GM23338 (cell line): ENCODE data around the gene ABHD16A. TPM values are rescaled to one million over a fixed set of nuclear protein-coding genes. Genes with fewer than 3 reads are reported as not detected.

Experiments
- ATAC-seq: fragments of 200-7000 bp; cut with Tn5 transposase; 3 replicates; pipeline ENCODE4 v1.9.1; 2020
- DNase-seq: peaks from one replicate; pipeline ENCODE4 v3.0.0-alpha.2; 2015; ENCODE audit warnings: low spot score
- H2AFZ ChIP-seq: fragments of 200-600 bp; sonication (generic); 2 replicates; pipeline ENCODE4 v1.8.0; 2016; ENCODE audit warnings: antibody characterized with exemption, mild to moderate bottlenecking, moderate library complexity
- H3F3A ChIP-seq: fragments of 200-600 bp; sonication (generic); replicated peaks from 2 replicates; pipeline ENCODE4 v1.8.0; 2017; ENCODE audit warnings: antibody characterized with exemption, mixed run types, low read depth
- H3K27ac ChIP-seq: fragments of 200-600 bp; sonication (generic); 2 replicates; pipeline ENCODE4 v1.6.1; 2016; ENCODE audit warnings: low read depth
- H3K27me3 ChIP-seq: fragments of 200-600 bp; sonication (generic); 2 replicates; pipeline ENCODE4 v1.8.0; 2016; ENCODE audit warnings: mild to moderate bottlenecking, mixed run types, moderate library complexity; ENCODE audit not compliant: insufficient read depth
- H3K36me3 ChIP-seq: fragments of 200-600 bp; sonication (generic); 2 replicates; pipeline ENCODE4 v1.8.0; 2016; ENCODE audit warnings: mild to moderate bottlenecking; ENCODE audit not compliant: insufficient read depth
- H3K4me1 ChIP-seq: fragments of 200-600 bp; sonication (generic); 2 replicates; pipeline ENCODE4 v1.8.0; 2016; ENCODE audit warnings: mild to moderate bottlenecking, moderate library complexity; ENCODE audit not compliant: insufficient read depth
- H3K4me2 ChIP-seq: fragments of 200-600 bp; sonication (generic); 2 replicates; pipeline ENCODE4 v1.7.1; 2017; ENCODE audit warnings: mixed run types
- H3K4me3 ChIP-seq: fragments of 200-600 bp; sonication (generic); 2 replicates; pipeline ENCODE4 v1.6.1; 2016; ENCODE audit warnings: mixed run types
- H3K79me2 ChIP-seq: fragments of 200-600 bp; sonication (generic); replicated peaks from 2 replicates; pipeline ENCODE4 v1.8.0; 2017; ENCODE audit warnings: mild to moderate bottlenecking; ENCODE audit not compliant: insufficient read depth
- H3K9me2 ChIP-seq: fragments of 200-600 bp; sonication (generic); 2 replicates; pipeline ENCODE4 v1.8.0; 2017; ENCODE audit not compliant: insufficient read depth
- H4K20me1 ChIP-seq: fragments of 200-600 bp; sonication (generic); replicated peaks from 2 replicates; pipeline ENCODE4 v1.8.0; 2017; ENCODE audit warnings: mild to moderate bottlenecking; ENCODE audit not compliant: insufficient read depth
- H3K27ac Mint-ChIP-seq: 2 replicates; pipeline ENCODE4 v1.8.0; 2020; ENCODE audit warnings: inconsistent platforms, mild to moderate bottlenecking, moderate library complexity, mixed read lengths
- H3K27me3 Mint-ChIP-seq: 3 replicates; pipeline ENCODE4 v1.8.0; 2022; ENCODE audit warnings: low read depth, mild to moderate bottlenecking, moderate library complexity, mixed read lengths, inconsistent platforms; ENCODE audit not compliant: insufficient read depth, poor library complexity
- H3K36me3 Mint-ChIP-seq: 3 replicates; pipeline ENCODE4 v1.8.0; 2021; ENCODE audit warnings: low read depth, mild to moderate bottlenecking, inconsistent platforms, moderate library complexity, mixed read lengths
- H3K4me1 Mint-ChIP-seq: 3 replicates; pipeline ENCODE4 v1.8.0; 2020; ENCODE audit warnings: mild to moderate bottlenecking, inconsistent platforms, mixed read lengths
- H3K4me3 Mint-ChIP-seq: 3 replicates; pipeline ENCODE4 v1.8.0; 2021; ENCODE audit warnings: moderate library complexity, mild to moderate bottlenecking, inconsistent platforms, mixed read lengths
- H3K9me3 Mint-ChIP-seq: 3 replicates; pipeline ENCODE4 v1.8.0; 2020; ENCODE audit warnings: moderate library complexity, mild to moderate bottlenecking, inconsistent platforms, mixed read lengths
- CREB1 ChIP-seq: fragments of 250-450 bp; sonication (Bioruptor Pico); IDR thresholded peaks from 2 replicates; pipeline ENCODE4 v1.5.0; 2020; ENCODE audit warnings: low read depth, mild to moderate bottlenecking, moderate library complexity
- EZH2 ChIP-seq: fragments of 200-600 bp; sonication (generic); IDR thresholded peaks from one replicate; pipeline ENCODE4 v1.8.0; 2017; ENCODE audit warnings: antibody characterized with exemption, mild to moderate bottlenecking, low read depth; ENCODE audit not compliant: unreplicated experiment
- EZH2phosphoT487 ChIP-seq: fragments of 200-600 bp; sonication (generic); IDR thresholded peaks from one replicate; pipeline ENCODE4 v1.8.1; 2018; ENCODE audit warnings: antibody characterized with exemption; ENCODE audit not compliant: unreplicated experiment
- NANOG ChIP-seq: IDR thresholded peaks from 2 replicates; pipeline ENCODE4 v1.6.1; 2016; ENCODE audit warnings: antibody characterized with exemption, borderline replicate concordance
- ZNF114 ChIP-seq: fragments of 250-450 bp; sonication (Bioruptor Pico); IDR thresholded peaks from 2 replicates; pipeline ENCODE4 v1.5.0; 2020; ENCODE audit warnings: mild to moderate bottlenecking, moderate library complexity
- polyA plus RNA-seq: library from polyadenylated mRNA; unstranded; fragments of >200 nt; fragmentation: Nextera tagmentation; extraction: Ambion mirVana; gene quantifications from 2 replicates; pipeline ENCODE4 v1.2.1, GENCODE V29; 2016
- total RNA-seq: library from RNA; depleted of rRNA; stranded (reverse); fragments of >200 nt; shearing (Covaris generic); gene quantifications from 2 replicates; pipeline ENCODE4 v1.2.3, GENCODE V29; 2014
- TF ChIP-seq, protein P1 (sequence below), 2 experiments: fragments of 200-600 bp in 1 of 2; sonication (generic) in 1 of 2; conservative IDR thresholded peaks; 2 replicates each; pipeline versions ENCODE4 v1.5.1 to v1.6.1; 2016 to 2017; ENCODE audit warnings: antibody characterized with exemption in 2 of 2, low read depth in 2 of 2, mild to moderate bottlenecking in 2 of 2, moderate library complexity in 1 of 2
- TF ChIP-seq, protein P2 (sequence below): IDR thresholded peaks from one replicate; pipeline ENCODE4 v1.6.1; 2018; ENCODE audit warnings: antibody characterized with exemption; ENCODE audit not compliant: unreplicated experiment
- TF ChIP-seq, protein P3 (sequence below): fragments of 250-450 bp; sonication (Bioruptor Pico); IDR thresholded peaks from 2 replicates; pipeline ENCODE4 v1.5.0; 2020; ENCODE audit warnings: mild to moderate bottlenecking, moderate library complexity

Gene ABHD16A
- total and polyA plus RNA-seq, 2 experiments from 2014 or later: 26.9 to 37.0 TPM

DNA sequence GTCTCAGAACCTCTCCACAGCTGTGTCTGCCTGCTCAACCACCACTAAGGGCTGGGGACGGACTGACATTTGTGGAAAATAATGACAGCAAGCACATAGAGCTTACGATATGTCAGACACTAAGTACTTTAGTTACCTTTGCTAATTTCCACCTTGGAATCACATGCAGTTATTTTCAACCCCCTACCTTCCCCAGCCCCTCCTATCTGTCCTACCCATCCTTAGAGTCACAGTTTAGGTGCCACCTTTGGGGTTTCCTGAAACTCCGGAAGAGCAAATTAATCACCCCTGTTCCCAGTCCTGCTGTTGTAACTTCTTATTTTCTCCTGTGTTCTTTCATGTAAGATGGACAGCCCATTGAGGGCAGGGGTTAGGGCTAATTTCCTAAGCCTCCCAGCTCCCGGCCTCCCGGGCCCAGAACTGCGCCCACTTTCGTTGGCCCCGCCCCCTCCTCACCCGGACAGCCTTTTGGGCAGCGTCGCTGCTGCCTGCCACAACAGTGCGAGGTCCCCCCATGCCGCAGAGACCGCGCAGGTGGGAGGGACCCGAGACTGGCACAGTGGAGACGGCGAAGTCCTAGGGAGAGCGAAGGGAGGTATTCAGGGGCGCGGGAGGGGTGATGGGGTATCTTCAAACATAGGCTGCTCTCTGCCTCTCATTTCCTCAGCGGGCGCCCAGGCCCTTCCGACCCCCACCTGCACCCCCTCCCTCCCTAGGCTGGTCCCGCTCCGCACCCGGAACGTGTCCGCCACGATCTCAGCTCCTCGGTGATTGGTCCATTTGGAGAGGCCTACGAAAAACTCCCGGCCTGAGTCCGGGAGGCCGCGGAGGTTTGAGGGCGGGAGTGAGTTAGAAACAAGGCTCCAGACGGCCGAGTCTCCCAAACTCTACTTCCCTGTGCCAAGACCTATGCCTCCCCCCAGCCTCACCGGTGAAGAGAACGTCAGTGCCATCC lies 24.9 kb upstream of the ABHD16A start:
- peaks cover 2% of the 10 kb centered on the region; the same call in 1 of the 2 replicates for H4K20me1 ChIP-seq
- no peak overlapping the region for H3K27ac ChIP-seq
- Mint-ChIP-seq H3K4me3 (peak overlapping the region; percentile 93), H3K27me3 (peaks cover 22% of the 10 kb centered on the region), H3K36me3 (peaks cover 49% of the 10 kb centered on the region), H3K27ac (no peak overlapping the region), H3K4me1 (peaks cover 19% of the 10 kb centered on the region; the same call in 2 of the 3 replicates), H3K9me3 (no peaks in the 10 kb centered on the region; the same call in 2 of the 3 replicates)
- no peak for ATAC-seq
- no peaks in the 10 kb centered on the region for H3K9me2 ChIP-seq
- peak overlapping the region; percentile 98 for H3K4me2 ChIP-seq
- H3F3A ChIP-seq: peaks cover 23% of the 10 kb centered on the region
- H3K36me3 ChIP-seq: peaks cover 19% of the 10 kb centered on the region
- H2AFZ ChIP-seq: no peak overlapping the region
- H3K27me3 ChIP-seq: peaks cover 8% of the 10 kb centered on the region; the same call in 1 of the 2 replicates
- no peak for DNase-seq
- peaks cover 14% of the 10 kb centered on the region; the same call in 1 of the 2 replicates for H3K4me1 ChIP-seq
- H3K4me3 ChIP-seq: peak overlapping the region; percentile 99
- no peaks in the 10 kb centered on the region for H3K79me2 ChIP-seq
- TF ChIP-seq, protein P1, sequence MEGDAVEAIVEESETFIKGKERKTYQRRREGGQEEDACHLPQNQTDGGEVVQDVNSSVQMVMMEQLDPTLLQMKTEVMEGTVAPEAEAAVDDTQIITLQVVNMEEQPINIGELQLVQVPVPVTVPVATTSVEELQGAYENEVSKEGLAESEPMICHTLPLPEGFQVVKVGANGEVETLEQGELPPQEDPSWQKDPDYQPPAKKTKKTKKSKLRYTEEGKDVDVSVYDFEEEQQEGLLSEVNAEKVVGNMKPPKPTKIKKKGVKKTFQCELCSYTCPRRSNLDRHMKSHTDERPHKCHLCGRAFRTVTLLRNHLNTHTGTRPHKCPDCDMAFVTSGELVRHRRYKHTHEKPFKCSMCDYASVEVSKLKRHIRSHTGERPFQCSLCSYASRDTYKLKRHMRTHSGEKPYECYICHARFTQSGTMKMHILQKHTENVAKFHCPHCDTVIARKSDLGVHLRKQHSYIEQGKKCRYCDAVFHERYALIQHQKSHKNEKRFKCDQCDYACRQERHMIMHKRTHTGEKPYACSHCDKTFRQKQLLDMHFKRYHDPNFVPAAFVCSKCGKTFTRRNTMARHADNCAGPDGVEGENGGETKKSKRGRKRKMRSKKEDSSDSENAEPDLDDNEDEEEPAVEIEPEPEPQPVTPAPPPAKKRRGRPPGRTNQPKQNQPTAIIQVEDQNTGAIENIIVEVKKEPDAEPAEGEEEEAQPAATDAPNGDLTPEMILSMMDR (conservative IDR thresholded peaks at IDR 0.05; ENCODE audit: low read depth in 2 of 2): no peak
- no peak for TF ChIP-seq EZH2phosphoT487
- TF ChIP-seq ZNF114 (CRISPR knock-in tag): no peak
- no peak for TF ChIP-seq EZH2
- TF ChIP-seq, protein P2, sequence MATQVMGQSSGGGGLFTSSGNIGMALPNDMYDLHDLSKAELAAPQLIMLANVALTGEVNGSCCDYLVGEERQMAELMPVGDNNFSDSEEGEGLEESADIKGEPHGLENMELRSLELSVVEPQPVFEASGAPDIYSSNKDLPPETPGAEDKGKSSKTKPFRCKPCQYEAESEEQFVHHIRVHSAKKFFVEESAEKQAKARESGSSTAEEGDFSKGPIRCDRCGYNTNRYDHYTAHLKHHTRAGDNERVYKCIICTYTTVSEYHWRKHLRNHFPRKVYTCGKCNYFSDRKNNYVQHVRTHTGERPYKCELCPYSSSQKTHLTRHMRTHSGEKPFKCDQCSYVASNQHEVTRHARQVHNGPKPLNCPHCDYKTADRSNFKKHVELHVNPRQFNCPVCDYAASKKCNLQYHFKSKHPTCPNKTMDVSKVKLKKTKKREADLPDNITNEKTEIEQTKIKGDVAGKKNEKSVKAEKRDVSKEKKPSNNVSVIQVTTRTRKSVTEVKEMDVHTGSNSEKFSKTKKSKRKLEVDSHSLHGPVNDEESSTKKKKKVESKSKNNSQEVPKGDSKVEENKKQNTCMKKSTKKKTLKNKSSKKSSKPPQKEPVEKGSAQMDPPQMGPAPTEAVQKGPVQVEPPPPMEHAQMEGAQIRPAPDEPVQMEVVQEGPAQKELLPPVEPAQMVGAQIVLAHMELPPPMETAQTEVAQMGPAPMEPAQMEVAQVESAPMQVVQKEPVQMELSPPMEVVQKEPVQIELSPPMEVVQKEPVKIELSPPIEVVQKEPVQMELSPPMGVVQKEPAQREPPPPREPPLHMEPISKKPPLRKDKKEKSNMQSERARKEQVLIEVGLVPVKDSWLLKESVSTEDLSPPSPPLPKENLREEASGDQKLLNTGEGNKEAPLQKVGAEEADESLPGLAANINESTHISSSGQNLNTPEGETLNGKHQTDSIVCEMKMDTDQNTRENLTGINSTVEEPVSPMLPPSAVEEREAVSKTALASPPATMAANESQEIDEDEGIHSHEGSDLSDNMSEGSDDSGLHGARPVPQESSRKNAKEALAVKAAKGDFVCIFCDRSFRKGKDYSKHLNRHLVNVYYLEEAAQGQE: no peak
- no peak for TF ChIP-seq CREB1 (CRISPR knock-in tag)
- TF ChIP-seq, protein P3, sequence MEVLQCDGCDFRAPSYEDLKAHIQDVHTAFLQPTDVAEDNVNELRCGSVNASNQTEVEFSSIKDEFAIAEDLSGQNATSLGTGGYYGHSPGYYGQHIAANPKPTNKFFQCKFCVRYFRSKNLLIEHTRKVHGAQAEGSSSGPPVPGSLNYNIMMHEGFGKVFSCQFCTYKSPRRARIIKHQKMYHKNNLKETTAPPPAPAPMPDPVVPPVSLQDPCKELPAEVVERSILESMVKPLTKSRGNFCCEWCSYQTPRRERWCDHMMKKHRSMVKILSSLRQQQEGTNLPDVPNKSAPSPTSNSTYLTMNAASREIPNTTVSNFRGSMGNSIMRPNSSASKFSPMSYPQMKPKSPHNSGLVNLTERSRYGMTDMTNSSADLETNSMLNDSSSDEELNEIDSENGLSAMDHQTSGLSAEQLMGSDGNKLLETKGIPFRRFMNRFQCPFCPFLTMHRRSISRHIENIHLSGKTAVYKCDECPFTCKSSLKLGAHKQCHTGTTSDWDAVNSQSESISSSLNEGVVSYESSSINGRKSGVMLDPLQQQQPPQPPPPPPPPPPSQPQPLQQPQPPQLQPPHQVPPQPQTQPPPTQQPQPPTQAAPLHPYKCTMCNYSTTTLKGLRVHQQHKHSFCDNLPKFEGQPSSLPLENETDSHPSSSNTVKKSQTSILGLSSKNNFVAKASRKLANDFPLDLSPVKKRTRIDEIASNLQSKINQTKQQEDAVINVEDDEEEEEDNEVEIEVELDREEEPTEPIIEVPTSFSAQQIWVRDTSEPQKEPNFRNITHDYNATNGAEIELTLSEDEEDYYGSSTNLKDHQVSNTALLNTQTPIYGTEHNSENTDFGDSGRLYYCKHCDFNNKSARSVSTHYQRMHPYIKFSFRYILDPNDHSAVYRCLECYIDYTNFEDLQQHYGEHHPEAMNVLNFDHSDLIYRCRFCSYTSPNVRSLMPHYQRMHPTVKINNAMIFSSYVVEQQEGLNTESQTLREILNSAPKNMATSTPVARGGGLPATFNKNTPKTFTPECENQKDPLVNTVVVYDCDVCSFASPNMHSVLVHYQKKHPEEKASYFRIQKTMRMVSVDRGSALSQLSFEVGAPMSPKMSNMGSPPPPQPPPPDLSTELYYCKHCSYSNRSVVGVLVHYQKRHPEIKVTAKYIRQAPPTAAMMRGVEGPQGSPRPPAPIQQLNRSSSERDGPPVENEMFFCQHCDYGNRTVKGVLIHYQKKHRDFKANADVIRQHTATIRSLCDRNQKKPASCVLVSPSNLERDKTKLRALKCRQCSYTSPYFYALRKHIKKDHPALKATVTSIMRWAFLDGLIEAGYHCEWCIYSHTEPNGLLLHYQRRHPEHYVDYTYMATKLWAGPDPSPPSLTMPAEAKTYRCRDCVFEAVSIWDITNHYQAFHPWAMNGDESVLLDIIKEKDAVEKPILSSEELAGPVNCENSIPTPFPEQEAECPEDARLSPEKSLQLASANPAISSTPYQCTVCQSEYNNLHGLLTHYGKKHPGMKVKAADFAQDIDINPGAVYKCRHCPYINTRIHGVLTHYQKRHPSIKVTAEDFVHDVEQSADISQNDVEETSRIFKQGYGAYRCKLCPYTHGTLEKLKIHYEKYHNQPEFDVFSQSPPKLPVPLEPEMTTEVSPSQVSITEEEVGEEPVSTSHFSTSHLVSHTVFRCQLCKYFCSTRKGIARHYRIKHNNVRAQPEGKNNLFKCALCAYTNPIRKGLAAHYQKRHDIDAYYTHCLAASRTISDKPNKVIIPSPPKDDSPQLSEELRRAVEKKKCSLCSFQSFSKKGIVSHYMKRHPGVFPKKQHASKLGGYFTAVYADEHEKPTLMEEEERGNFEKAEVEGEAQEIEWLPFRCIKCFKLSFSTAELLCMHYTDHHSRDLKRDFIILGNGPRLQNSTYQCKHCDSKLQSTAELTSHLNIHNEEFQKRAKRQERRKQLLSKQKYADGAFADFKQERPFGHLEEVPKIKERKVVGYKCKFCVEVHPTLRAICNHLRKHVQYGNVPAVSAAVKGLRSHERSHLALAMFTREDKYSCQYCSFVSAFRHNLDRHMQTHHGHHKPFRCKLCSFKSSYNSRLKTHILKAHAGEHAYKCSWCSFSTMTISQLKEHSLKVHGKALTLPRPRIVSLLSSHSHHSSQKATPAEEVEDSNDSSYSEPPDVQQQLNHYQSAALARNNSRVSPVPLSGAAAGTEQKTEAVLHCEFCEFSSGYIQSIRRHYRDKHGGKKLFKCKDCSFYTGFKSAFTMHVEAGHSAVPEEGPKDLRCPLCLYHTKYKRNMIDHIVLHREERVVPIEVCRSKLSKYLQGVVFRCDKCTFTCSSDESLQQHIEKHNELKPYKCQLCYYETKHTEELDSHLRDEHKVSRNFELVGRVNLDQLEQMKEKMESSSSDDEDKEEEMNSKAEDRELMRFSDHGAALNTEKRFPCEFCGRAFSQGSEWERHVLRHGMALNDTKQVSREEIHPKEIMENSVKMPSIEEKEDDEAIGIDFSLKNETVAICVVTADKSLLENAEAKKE (CRISPR knock-in tag): no peak
- no peak for TF ChIP-seq NANOG
